ENCODE data around the gene DACT2. TPM values are rescaled to one million over a fixed set of nuclear protein-coding genes. Genes with fewer than 3 reads are reported as not detected.

DACT2 gene
- total and polyA plus RNA-seq, 7 donors, result 0.01 to 0.17 TPM; not detected in 5

GRCh38 chr6:168331058-168331457 is 11.5 kb upstream of the DACT2 start:
- intact Hi-C loops (cut with DNase I), result no loop called here
- H3K9me3 ChIP-seq, result no peaks in the 10 kb centered on the region
- H3K27ac ChIP-seq, result no peak overlapping the region
- no peak for DNase-seq
- peaks cover 0 to 18% (median 4%) of the 10 kb centered on the region in 3 donors for H3K27me3 ChIP-seq (ENCODE audit: insufficient read depth in 3 of 3, low read length in 2 of 3)
- no peaks in the 10 kb centered on the region for H3K36me3 ChIP-seq (ENCODE audit: insufficient read depth in 1 of 2, low read depth in 1 of 2)
- H3K4me1 ChIP-seq, result no peaks in the 10 kb centered on the region
- no peak overlapping the region for H3K4me3 ChIP-seq
- 58 to 68% (median 63%) methylated on average over 4 of the region's 4 CpGs for WGBS, 3 donors
- ATAC-seq, result no peak
- TF ChIP-seq CTCF (IDR thresholded peaks at IDR 0.05), result no peak

- WGBS, 3 donors, result 87 to 91% (median 90%) methylated on average over 10 of the region's 10 CpGs
- no peak for TF ChIP-seq CTCF (IDR thresholded peaks at IDR 0.05)
Observed at GRCh38 chr6:168330403-168330802, 10.8 kb upstream of the DACT2 start.

GRCh38 chr6:168328086-168328485 is 8.5 kb upstream of the DACT2 start:
- Histone ChIP-seq H3K9me3 (no peaks in the 10 kb centered on the region), H3K27ac (no peak overlapping the region), H3K4me1 (no peaks in the 10 kb centered on the region), H3K27me3 (ENCODE audit: insufficient read depth in 3 of 3, low read length in 2 of 3) (peaks cover 0 to 39% (median 4%) of the 10 kb centered on the region in 3 donors), H3K4me3 (no peak overlapping the region), H3K36me3 (ENCODE audit: insufficient read depth in 1 of 2, low read depth in 1 of 2) (no peaks in the 10 kb centered on the region)
- 75 to 96% (median 93%) methylated on average over 4 of the region's 4 CpGs for WGBS, 3 donors
- no peak for TF ChIP-seq CTCF (IDR thresholded peaks at IDR 0.05)
- DNase-seq, result no peak
- ATAC-seq, result no peak
- intact Hi-C loops (cut with DNase I), result no loop called here

More at GRCh38 chr6:168330403-168330802, 10.8 kb upstream of the DACT2 start:
- Histone ChIP-seq H3K9me3 (no peaks in the 10 kb centered on the region), H3K27me3 (ENCODE audit: insufficient read depth in 3 of 3, low read length in 2 of 3) (peaks cover 0 to 25% (median 4%) of the 10 kb centered on the region in 3 donors), H3K4me3 (no peak overlapping the region), H3K27ac (no peak overlapping the region), H3K36me3 (ENCODE audit: insufficient read depth in 1 of 2, low read depth in 1 of 2) (no peaks in the 10 kb centered on the region), H3K4me1 (no peaks in the 10 kb centered on the region)
- intact Hi-C loops (cut with DNase I), result no loop called here
- ATAC-seq (no peak), DNase-seq (no peak)

GRCh38 chr6:168326294-168327261 is 7.0 kb upstream of the DACT2 start:
- Histone ChIP-seq H3K9me3 (no peaks in the 10 kb centered on the region), H3K36me3 (ENCODE audit: insufficient read depth in 1 of 2, low read depth in 1 of 2) (no peaks in the 10 kb centered on the region), H3K27ac (no peak overlapping the region), H3K27me3 (ENCODE audit: insufficient read depth in 3 of 3, low read length in 2 of 3) (peaks cover 0 to 49% (median 4%) of the 10 kb centered on the region in 3 donors), H3K4me3 (no peak overlapping the region), H3K4me1 (no peaks in the 10 kb centered on the region)
- ATAC-seq, result no peak
- WGBS, 3 donors, result 52 to 58% (median 55%) methylated on average over 12 of the region's 12 CpGs
- no peak for DNase-seq
- intact Hi-C loops (cut with DNase I), result no loop called here
- no peak for TF ChIP-seq CTCF (IDR thresholded peaks at IDR 0.05)

All from psoas muscle (tissue), 8 donors.